Activated CD8-positive, alpha-beta memory T cell treated with anti-CD3 and anti-CD28 coated beads for 48 hours (primary cell): Measurements from ENCODE around the gene FOXP1.

Experiments used
- DNase-seq, 3 experiments: peaks; one replicate each; pipeline ENCODE4 v3.0.0-alpha.2; 2020; ENCODE audit warnings: low read depth in 2 of 3, low spot score in 2 of 3

Gene FOXP1

GRCh38 chr3:71194785-71195184 is 388.7 kb downstream of the FOXP1 start:
- DNase-seq, result no peak

GRCh38 chr3:71191031-71191482 is 392.5 kb downstream of the FOXP1 start:
- DNase-seq, result no peak

GRCh38 chr3:71189480-71189879 is 394.0 kb downstream of the FOXP1 start:
- no peak for DNase-seq

- DNase-seq, result no peak
Measured at GRCh38 chr3:71187715-71188114, 395.8 kb downstream of the FOXP1 start.

- no peak for DNase-seq
Measured at GRCh38 chr3:71186801-71187200, 396.7 kb downstream of the FOXP1 start.

- DNase-seq, result no peak
Measured at GRCh38 chr3:71185733-71186455, 397.6 kb downstream of the FOXP1 start.

- DNase-seq, result no peak
Measured at GRCh38 chr3:71184252-71184651, 399.3 kb downstream of the FOXP1 start.

- no peak for DNase-seq
Measured at GRCh38 chr3:71183549-71183948, 400.0 kb downstream of the FOXP1 start.

GRCh38 chr3:71180524-71180923 is 403.0 kb downstream of the FOXP1 start:
- no peak for DNase-seq

GRCh38 chr3:71177375-71177774 is 406.2 kb downstream of the FOXP1 start:
- DNase-seq, result no peak

- no peak for DNase-seq
Measured at GRCh38 chr3:71176366-71176765, 407.2 kb downstream of the FOXP1 start.

- no peak for DNase-seq
Measured at GRCh38 chr3:71175691-71176365, 407.7 kb downstream of the FOXP1 start.

- no peak for DNase-seq
Measured at GRCh38 chr3:71172951-71173350, 410.6 kb downstream of the FOXP1 start.

- no peak for DNase-seq
Measured at GRCh38 chr3:71172189-71172588, 411.3 kb downstream of the FOXP1 start.

- DNase-seq, result no peak
Measured at GRCh38 chr3:71171247-71171646, 412.3 kb downstream of the FOXP1 start.

- DNase-seq, result no peak
Measured at GRCh38 chr3:71168880-71169411, 414.6 kb downstream of the FOXP1 start.

- DNase-seq, result no peak
Measured at GRCh38 chr3:71168121-71168721, 415.3 kb downstream of the FOXP1 start.

- DNase-seq, result no peak
Measured at GRCh38 chr3:71166339-71167240, 416.9 kb downstream of the FOXP1 start.

GRCh38 chr3:71164881-71165280 is 418.6 kb downstream of the FOXP1 start:
- no peak for DNase-seq

- DNase-seq, result no peak
Measured at GRCh38 chr3:71163198-71163918, 420.2 kb downstream of the FOXP1 start.
